Loucy (cell line): ENCODE data around the gene SAXO2.

ENCODE experiments used
- CTCF ChIP-seq: fragments of 200-600 bp; sonication (generic); conservative IDR thresholded peaks from 2 replicates; pipeline ENCODE4 v1.5.1; 2014; ENCODE audit warnings: mild to moderate bottlenecking, antibody characterized with exemption, low read length
- EZH2phosphoT487 ChIP-seq: fragments of 200-600 bp; IDR thresholded peaks from 2 replicates; pipeline ENCODE4 v1.6.1; 2018; ENCODE audit warnings: antibody characterized with exemption, mild to moderate bottlenecking, moderate library complexity, borderline replicate concordance

- TF ChIP-seq EZH2phosphoT487 = no peak
- no peak for TF ChIP-seq CTCF
Observed at GRCh38 chr15:82304778-82305090, 42.1 kb downstream of the SAXO2 start.
